ENCODE results near the gene LIPJ. TPM values are rescaled to one million over a fixed set of nuclear protein-coding genes. Genes with fewer than 3 reads are reported as not detected.

LIPJ gene
- total RNA-seq, 1 experiment from 2014 or later = not detected

GRCh38 chr10:88620441-88620840, 33.9 kb downstream of the LIPJ start:
- no peaks in the 10 kb centered on the region for H3K23me2 ChIP-seq (ENCODE audit: insufficient read length, low read depth, low read length, poor library complexity, severe bottlenecking)
- no peak overlapping the region for H2BK5ac ChIP-seq (ENCODE audit: insufficient read length, low read length)
- no peak overlapping the region for H2AFZ ChIP-seq (ENCODE audit: low read length)
- WGBS (ENCODE audit: extremely low coverage, insufficient read length, low lambda C conversion rate) = no CpG with 5 or more reads among the region's 1 CpG
- no peak overlapping the region for H3K27ac ChIP-seq (ENCODE audit: insufficient read length, low read depth, low read length)
- no peak overlapping the region for H3K9ac ChIP-seq (ENCODE audit: extremely low read depth, insufficient read length, low read length)
- Mint-ChIP-seq H3K36me3 (ENCODE audit: insufficient read depth in 1 of 3, low read depth in 3 of 3) (no peaks in the 10 kb centered on the region), H3K27me3 (ENCODE audit: low read depth) (no peaks in the 10 kb centered on the region), H3K9me3 (no peaks in the 10 kb centered on the region; a peak in 1 of 5 replicates), H3K27ac (no peak overlapping the region), H3K4me3 (no peak overlapping the region), H3K4me1 (peaks cover 0 to 6% of the 10 kb centered on the region in 2 experiments; a peak in 1 of 4 replicates)
- H2AK5ac ChIP-seq (ENCODE audit: insufficient read length, low read length) = no peak overlapping the region
- H3K4me2 ChIP-seq (ENCODE audit: insufficient read depth, insufficient read length, low read length) = no peak overlapping the region
- H3K4me1 ChIP-seq (ENCODE audit: insufficient read depth, low read length) = no peaks in the 10 kb centered on the region
- H3K79me1 ChIP-seq (ENCODE audit: insufficient read depth, low read depth, low read length, poor library complexity, severe bottlenecking) = no peaks in the 10 kb centered on the region
- no peak for TF ChIP-seq CTCF (conservative IDR thresholded peaks at IDR 0.05)
- no peak overlapping the region for H3K56ac ChIP-seq (ENCODE audit: insufficient read length, low read depth, low read length)
- no peak overlapping the region for H2BK120ac ChIP-seq (ENCODE audit: low read depth, low read length, poor library complexity, severe bottlenecking)
- H3K79me2 ChIP-seq (ENCODE audit: insufficient read depth, low read length) = no peaks in the 10 kb centered on the region
- H2BK20ac ChIP-seq (ENCODE audit: low read depth, low read length, poor library complexity, severe bottlenecking) = no peak overlapping the region
- DNase-seq = no peak
- no peaks in the 10 kb centered on the region for H3K9me3 ChIP-seq (ENCODE audit: control insufficient read depth, low read depth, low read length)
- H3K14ac ChIP-seq (ENCODE audit: insufficient read depth, low read length) = no peak overlapping the region
- H3K27me3 ChIP-seq (ENCODE audit: insufficient read depth, low read length) = no peaks in the 10 kb centered on the region
- H3T11ph ChIP-seq (ENCODE audit: low read length) = no peak overlapping the region
- H4K5ac ChIP-seq (ENCODE audit: insufficient read length, low read depth, low read length) = no peak overlapping the region
- no peak overlapping the region for H2BK15ac ChIP-seq (ENCODE audit: low read depth, low read length)
- no peaks in the 10 kb centered on the region for H4K20me1 ChIP-seq (ENCODE audit: control insufficient read depth, insufficient read depth, insufficient read length)
- no peak overlapping the region for H4K91ac ChIP-seq (ENCODE audit: insufficient read length, low read depth, low read length)
- no peak overlapping the region for H3K18ac ChIP-seq (ENCODE audit: insufficient read length, low read depth, low read length)
- no peak overlapping the region for H3K4ac ChIP-seq (ENCODE audit: low read depth, low read length)
- H3K23ac ChIP-seq (ENCODE audit: insufficient read length, low read depth, low read length) = no peak overlapping the region
- no peak overlapping the region for H2BK12ac ChIP-seq (ENCODE audit: insufficient read length, low read depth, low read length)
- H4K8ac ChIP-seq (replicated peaks; ENCODE audit: insufficient read length, low read depth, low read length) = no peak overlapping the region
